Loucy (cell line): ENCODE data around the gene PHACTR3.

Experiments used
- H2AFZ ChIP-seq: fragments of 200-600 bp; sonication (generic); 2 replicates; pipeline ENCODE4 v1.6.0; 2016; ENCODE audit warnings: antibody characterized with exemption, mild to moderate bottlenecking, low read length, moderate library complexity
- H3F3A ChIP-seq: fragments of 200-600 bp; 2 replicates; pipeline ENCODE4 v1.6.0; 2016; ENCODE audit warnings: antibody characterized with exemption, low read depth, mild to moderate bottlenecking
- H3K27me3 ChIP-seq: fragments of 200-600 bp; sonication (generic); 2 replicates; pipeline ENCODE4 v1.6.1; 2014; ENCODE audit warnings: low read length, mild to moderate bottlenecking; ENCODE audit not compliant: insufficient read depth, poor library complexity, severe bottlenecking
- H3K36me3 ChIP-seq: fragments of 200-600 bp; sonication (generic); 2 replicates; pipeline ENCODE4 v1.6.1; 2016; ENCODE audit warnings: low read length; ENCODE audit not compliant: insufficient read depth
- H3K4me1 ChIP-seq: fragments of 200-600 bp; sonication (generic); 2 replicates; pipeline ENCODE4 v1.5.1; 2014; ENCODE audit warnings: low read length, mild to moderate bottlenecking; ENCODE audit not compliant: insufficient read depth, poor library complexity, severe bottlenecking
- H3K4me2 ChIP-seq: fragments of 200-600 bp; sonication (generic); 2 replicates; pipeline ENCODE4 v1.6.0; 2014; ENCODE audit warnings: antibody characterized with exemption, low read length, low read depth, mild to moderate bottlenecking; ENCODE audit not compliant: poor library complexity, severe bottlenecking
- H3K4me3 ChIP-seq: fragments of 200-600 bp; sonication (generic); 2 replicates; pipeline ENCODE4 v1.5.1; 2014; ENCODE audit warnings: low read length, mild to moderate bottlenecking, mixed read lengths; ENCODE audit not compliant: poor library complexity, severe bottlenecking
- H3K79me2 ChIP-seq: fragments of 200-600 bp; sonication (generic); 2 replicates; pipeline ENCODE4 v1.6.1; 2014; ENCODE audit warnings: low read length; ENCODE audit not compliant: insufficient read depth
- H3K9ac ChIP-seq: fragments of 200-600 bp; sonication (generic); 2 replicates; pipeline ENCODE4 v1.6.0; 2014; ENCODE audit warnings: mild to moderate bottlenecking, low read depth, low read length, moderate library complexity; ENCODE audit not compliant: poor library complexity, severe bottlenecking
- H3K9me2 ChIP-seq: fragments of 200-600 bp; sonication (generic); replicated peaks from 2 replicates; pipeline ENCODE4 v1.6.1; 2016; ENCODE audit warnings: low read depth, low read length, mixed read lengths
- H3K9me3 ChIP-seq: fragments of 200-600 bp; sonication (generic); 2 replicates; pipeline ENCODE4 v1.6.1; 2014; ENCODE audit warnings: mild to moderate bottlenecking, antibody characterized with exemption, low read length, low read depth; ENCODE audit not compliant: insufficient read depth
- H4K20me1 ChIP-seq: fragments of 200-600 bp; sonication (generic); 2 replicates; pipeline ENCODE4 v1.6.0; 2014; ENCODE audit warnings: antibody characterized with exemption, low read length, mild to moderate bottlenecking; ENCODE audit not compliant: insufficient read depth, poor library complexity, severe bottlenecking
- CTCF ChIP-seq: fragments of 200-600 bp; sonication (generic); conservative IDR thresholded peaks from 2 replicates; pipeline ENCODE4 v1.5.1; 2014; ENCODE audit warnings: mild to moderate bottlenecking, antibody characterized with exemption, low read length
- EZH2phosphoT487 ChIP-seq: fragments of 200-600 bp; IDR thresholded peaks from 2 replicates; pipeline ENCODE4 v1.6.1; 2018; ENCODE audit warnings: antibody characterized with exemption, mild to moderate bottlenecking, moderate library complexity, borderline replicate concordance

The PHACTR3 gene

GRCh38 chr20:59600472-59600871 lies 3.9 kb upstream of the PHACTR3 start:
- 0 out of 2 replicates have a peak, but pooled peaks cover 3% of the 10 kb centered on the region for H3F3A ChIP-seq
- H3K4me3 ChIP-seq, result no peak overlapping the region
- H2AFZ ChIP-seq, result no peak overlapping the region
- peaks cover 55% of the 10 kb centered on the region for H3K4me1 ChIP-seq
- H3K9me2 ChIP-seq, result no peaks in the 10 kb centered on the region
- H3K36me3 ChIP-seq, result no peaks in the 10 kb centered on the region
- H3K27me3 ChIP-seq, result no peaks in the 10 kb centered on the region
- peak overlapping the region; percentile 4 for H3K4me2 ChIP-seq
- TF ChIP-seq CTCF (no peak), EZH2phosphoT487 (no peak)
- H4K20me1 ChIP-seq, result peaks cover 3% of the 10 kb centered on the region
- peaks cover 87% of the 10 kb centered on the region for H3K79me2 ChIP-seq
- H3K9me3 ChIP-seq, result no peaks in the 10 kb centered on the region
- no peak overlapping the region for H3K9ac ChIP-seq

GRCh38 chr20:59602546-59603080 lies 1.7 kb upstream of the PHACTR3 start:
- no peaks in the 10 kb centered on the region for H3K9me2 ChIP-seq
- peaks cover 8% of the 10 kb centered on the region for H4K20me1 ChIP-seq
- no peaks in the 10 kb centered on the region for H3F3A ChIP-seq
- no peak overlapping the region for H3K9ac ChIP-seq
- H3K4me1 ChIP-seq, result peaks cover 34% of the 10 kb centered on the region
- peaks cover 82% of the 10 kb centered on the region for H3K79me2 ChIP-seq
- TF ChIP-seq EZH2phosphoT487, result no peak
- no peak for TF ChIP-seq CTCF
- H3K9me3 ChIP-seq, result no peaks in the 10 kb centered on the region
- H3K36me3 ChIP-seq, result no peaks in the 10 kb centered on the region
- H3K4me3 ChIP-seq, result no peak overlapping the region
- H3K27me3 ChIP-seq, result no peaks in the 10 kb centered on the region
- H2AFZ ChIP-seq, result no peak overlapping the region
- no peak overlapping the region for H3K4me2 ChIP-seq

GRCh38 chr20:59603176-59603575 lies 1.2 kb upstream of the PHACTR3 start:
- no peak for TF ChIP-seq EZH2phosphoT487
- no peak for TF ChIP-seq CTCF
- Histone ChIP-seq H2AFZ (no peak overlapping the region), H3K9me3 (no peaks in the 10 kb centered on the region), H3K4me2 (no peak overlapping the region), H3K4me3 (no peak overlapping the region), H3K79me2 (peaks cover 78% of the 10 kb centered on the region), H3K9ac (no peak overlapping the region), H3F3A (0 out of 2 replicates have a peak, but pooled peaks cover 2% of the 10 kb centered on the region), H3K36me3 (no peaks in the 10 kb centered on the region), H3K27me3 (no peaks in the 10 kb centered on the region), H4K20me1 (peaks cover 8% of the 10 kb centered on the region), H3K4me1 (peaks cover 29% of the 10 kb centered on the region), H3K9me2 (no peaks in the 10 kb centered on the region)
